Frontal cortex (tissue), 4 donors: Measurements from ENCODE around the gene TADA1. TPM values are rescaled to one million over a fixed set of nuclear protein-coding genes. Genes with fewer than 3 reads are reported as not detected.
A peak's percentile ranks its signal among the peaks of the same experiment; 100 is the strongest.
"Not testable (repeated sequence)": the region's sequence is repeated elsewhere in the genome, so short reads cannot be mapped to it uniquely, and the experiment has no call there.

Experiments
- DNase-seq, 2 donors: peaks; one replicate each; pipeline ENCODE4 v3.0.0; 2012; ENCODE audit warnings: low spot score in 2 of 2
- FAIRE-seq: peaks from 2 replicates; lab custom pipeline; 2012; peaks lifted over from hg19 to GRCh38; lab: Jason Lieb, UNC
- total RNA-seq: library from RNA; depleted of rRNA; stranded (reverse); fragments of >200 nt; gene quantifications from one replicate; pipeline ENCODE4 v1.2.3, GENCODE V29; 2014
- donor health status: control.
- donor health status: control.
- donor health status: control.

The TADA1 gene
- total RNA-seq, 1 donor from 2014 or later, result 66.9 TPM

DNA sequence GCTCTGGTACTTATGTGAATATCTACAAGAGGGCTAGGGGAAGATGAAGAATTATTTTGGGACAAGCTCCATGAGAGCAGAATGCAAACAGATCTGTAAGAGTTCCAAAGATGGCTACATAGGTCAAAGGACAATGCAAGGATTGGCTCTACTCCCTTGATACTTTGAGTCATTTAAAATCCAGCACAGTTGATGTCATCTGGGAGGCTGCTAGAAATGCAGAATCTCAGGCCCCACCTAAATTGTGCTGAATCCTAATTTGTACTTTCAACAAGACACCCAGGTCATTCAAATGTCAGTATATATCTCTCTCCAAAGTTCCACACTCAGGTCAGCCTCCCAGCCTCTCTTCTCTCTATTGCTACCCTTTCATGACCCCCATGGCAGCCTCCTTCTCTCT, 23.7 kb upstream of the TADA1 start:
- DNase-seq (no peak), FAIRE-seq (no peak)

DNA sequence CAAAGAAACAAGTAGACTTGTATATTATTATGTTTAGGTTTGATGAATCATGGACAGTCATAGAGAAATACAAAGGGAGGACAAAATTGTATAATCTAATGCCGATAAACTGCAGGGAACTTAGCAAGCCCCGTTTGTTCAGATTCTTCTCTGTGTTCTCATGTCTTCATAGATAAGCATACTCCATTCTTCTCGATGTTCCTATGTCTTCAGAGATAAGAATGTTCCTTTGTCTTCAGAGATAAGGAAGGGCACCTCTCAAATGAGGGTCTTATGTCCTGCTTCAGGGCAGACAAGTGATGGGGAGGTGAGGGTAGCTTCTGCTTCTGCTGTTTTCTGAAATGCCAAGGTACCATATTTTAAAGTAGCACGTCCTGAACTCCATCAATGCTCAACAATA, 19.7 kb upstream of the TADA1 start:
- DNase-seq, result no peak
- no peak for FAIRE-seq

DNA sequence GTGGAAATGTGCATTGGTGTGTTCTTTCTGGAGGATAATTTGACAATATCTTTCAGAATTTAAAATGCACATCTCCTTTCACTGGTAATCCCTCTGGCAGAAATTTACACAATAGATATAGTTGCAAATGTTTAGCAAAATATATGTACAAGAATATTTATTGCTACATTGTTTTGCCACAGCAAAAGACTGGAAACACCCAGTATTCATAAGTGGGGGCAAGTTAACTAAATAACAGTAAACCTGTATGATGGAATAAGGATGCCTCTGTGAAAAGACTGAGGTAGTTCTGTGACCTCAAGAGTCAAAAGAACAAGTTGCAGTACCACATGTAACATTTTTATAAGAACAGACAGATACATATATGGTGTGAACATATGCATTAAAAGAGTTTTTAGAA, 13.7 kb upstream of the TADA1 start:
- no peak for FAIRE-seq
- no peak for DNase-seq

DNA sequence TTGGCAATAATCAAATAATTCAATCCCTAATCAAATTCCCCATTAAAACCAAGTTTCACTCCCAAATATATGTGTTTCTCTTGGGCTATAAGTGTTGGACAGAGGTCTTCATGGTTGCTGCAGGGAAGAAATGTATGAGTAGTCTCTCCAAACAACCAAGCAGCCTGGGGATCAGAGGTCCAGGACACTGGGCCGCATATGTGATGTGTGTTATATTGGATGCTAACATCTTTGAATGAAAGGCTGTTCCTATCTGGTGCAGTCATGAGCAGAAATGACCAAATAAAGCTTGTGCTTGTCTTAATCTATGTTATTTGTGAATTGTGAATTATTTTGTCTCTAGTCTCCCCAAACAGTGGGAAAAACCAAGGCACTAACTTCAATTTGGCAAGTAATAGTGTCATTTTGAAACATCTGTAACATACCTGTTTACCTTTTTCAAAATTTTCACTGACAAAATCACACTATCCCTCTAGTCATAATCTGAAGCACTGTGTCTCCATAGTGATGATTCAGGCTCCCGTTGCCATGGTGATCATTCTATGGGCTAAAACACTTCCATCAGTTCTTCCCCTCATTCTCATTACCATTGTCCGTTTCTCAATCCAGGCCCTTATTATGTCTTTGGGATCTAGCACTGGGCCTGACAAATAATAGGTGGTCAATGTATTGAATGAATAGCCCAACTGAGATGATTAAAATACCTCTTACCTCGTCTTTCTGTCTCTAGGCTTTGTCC, 12.5 kb upstream of the TADA1 start:
- FAIRE-seq (no peak), DNase-seq (no peak)

DNA sequence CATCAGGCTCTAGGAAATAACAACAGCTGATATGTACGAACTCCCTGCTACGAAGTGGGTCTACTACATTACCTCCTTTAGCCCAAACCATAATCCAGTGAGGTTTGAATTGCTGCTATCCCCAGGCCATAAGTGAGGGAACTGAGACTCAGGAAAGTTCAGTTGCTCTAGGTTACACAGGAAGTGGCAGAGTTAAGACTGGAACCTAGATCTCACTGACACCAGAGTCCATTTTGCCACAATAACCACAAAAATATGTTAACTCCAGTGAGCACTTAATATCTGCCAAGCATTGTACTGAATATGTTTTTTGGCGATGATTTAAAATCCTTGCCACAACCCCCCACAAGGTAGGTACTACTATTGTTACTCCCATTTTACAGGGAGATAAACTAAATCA, 8.9 kb upstream of the TADA1 start:
- FAIRE-seq, result no peak
- no peak for DNase-seq

DNA sequence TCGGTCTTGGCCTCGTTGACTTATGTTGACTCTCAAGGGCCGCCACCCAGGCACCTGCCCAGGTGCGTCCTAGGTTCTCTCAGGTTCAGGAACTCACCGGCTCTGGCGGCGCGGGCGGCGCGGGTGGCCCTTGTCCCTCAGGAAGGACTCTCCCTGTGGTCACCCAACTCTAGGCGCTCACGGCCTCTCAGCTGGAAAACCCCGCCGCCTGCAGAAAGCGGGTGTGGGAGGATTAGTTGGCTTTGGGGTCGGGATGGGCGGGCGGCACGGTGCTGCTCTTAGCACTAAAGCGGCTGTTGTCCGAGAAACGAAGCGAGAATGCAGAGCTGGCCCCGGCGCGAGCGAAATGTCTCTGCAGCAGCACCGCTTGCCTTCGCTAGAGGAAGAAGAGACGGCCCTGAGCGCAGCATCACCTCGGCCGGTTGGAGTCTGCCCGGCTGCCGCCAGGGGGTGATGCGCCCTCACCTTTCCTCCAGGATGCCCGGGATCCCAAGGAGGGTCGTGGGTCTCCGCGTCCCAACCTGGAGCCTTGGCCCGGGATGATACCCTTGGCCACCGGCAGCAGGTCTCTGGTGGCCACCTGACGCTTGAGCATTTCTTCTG, 8.1 kb upstream of the TADA1 start:
- DNase-seq (peak in 1 of 2 donors; percentile 59), FAIRE-seq (no peak)

DNA sequence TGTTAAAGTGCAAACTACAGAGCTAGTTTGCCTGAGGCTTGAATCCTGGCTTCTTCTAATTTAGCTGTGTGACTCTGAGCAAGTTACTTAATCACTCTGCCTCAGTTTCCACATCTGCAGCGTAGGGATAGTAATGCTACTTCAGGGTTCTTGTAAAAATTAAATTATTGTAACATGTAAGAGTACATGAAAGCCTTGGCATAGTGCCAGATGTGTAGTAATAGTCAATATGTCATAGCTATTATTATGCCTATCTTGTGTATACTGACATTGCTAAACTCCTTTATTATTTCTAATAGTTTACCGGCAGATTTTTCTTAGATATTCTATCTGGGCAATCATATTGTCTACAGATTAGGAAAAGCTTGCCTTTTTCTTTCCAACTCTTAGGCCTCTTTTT, 6.8 kb upstream of the TADA1 start:
- FAIRE-seq, result no peak
- no peak for DNase-seq

DNA sequence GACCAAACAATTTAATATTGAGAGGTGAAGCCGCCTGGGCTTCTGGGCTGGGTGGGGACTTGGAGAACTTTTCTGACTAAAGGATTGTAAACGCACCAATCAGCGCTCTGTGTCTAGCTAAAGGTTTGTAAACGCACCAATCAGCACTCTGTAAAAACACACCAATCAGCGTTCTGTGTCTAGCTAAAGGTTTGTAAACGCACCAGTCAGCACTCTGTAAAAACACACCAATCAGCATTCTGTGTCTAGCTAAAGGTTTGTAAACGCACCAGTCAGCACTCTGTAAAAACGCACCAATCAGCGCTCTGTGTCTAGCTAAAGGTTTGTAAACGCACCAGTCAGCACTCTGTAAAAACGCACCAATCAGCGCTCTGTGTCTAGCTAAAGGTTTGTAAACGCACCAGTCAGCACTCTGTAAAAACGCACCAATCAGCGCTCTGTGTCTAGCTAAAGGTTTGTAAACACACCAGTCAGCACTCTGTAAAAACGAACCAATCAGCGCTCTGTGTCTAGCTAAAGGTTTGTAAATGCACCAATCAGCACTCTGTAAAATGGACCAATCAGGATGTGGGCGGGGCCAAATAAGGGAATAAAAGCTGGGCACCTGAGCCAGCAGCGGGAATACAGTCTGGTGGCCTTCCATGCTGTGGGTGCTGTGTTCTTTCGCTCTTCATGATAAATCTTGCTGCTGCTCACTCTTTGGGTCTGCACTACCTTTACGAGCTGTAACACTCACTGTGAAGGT, 2.3 kb upstream of the TADA1 start:
- DNase-seq, FAIRE-seq: not testable (repeated sequence)

DNA sequence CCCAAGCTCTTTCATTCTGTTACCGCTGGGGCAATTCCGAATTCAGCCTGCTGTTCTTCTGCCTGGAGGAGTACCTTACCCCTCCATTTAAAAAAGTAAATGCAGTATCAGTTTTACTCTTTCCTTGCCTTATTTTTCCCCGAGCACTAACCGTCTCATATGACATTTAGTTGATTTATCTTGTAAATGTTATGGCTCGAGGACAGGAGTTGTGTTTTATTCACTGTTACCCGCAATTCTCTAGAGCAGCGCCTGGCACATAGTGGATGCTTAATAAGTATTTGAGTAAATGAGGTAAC, 425 bp upstream of the TADA1 start:
- DNase-seq, result no peak
- no peak for FAIRE-seq

DNA sequence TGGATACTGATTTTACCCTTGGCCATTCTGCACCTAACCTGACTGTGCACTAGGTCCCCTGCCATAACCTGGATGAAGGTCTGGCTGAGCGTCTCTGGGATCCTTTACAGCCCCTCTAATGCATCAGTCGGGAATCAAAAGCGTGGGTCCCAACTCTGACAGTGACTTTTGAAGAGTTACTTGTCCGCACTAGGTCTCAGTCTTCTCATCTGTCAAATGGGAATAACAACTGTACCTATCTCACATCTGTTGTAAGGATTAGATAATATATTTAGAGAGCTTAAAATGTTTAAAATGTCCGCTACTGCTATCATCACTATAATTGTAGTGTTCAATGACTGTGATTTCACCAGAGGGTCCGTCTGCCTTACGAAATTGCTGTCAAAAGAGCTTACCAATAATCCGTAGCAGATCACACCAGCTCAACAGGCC, 746 bp downstream of the TADA1 start:
- DNase-seq (no peak), FAIRE-seq (no peak)

DNA sequence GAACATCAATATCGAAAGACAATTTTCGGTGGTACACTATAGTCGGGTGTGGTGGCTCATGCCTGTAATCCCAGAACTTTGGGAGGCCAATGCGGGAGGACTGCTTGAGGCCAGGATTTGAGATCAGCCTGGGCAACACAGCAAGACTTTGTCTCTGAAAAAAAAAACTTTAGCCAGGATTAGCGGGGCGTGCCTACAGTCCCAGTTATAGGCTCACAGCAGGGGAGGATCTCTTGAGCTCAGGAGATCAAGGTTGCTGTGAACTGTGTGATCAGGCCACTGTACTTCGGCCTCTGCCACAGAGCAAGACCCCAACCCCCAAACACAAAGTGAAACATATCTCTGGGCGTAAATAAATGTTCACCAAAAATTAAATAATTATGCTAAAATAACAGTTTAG, 1.6 kb downstream of the TADA1 start:
- DNase-seq, result no peak
- FAIRE-seq, result no peak

DNA sequence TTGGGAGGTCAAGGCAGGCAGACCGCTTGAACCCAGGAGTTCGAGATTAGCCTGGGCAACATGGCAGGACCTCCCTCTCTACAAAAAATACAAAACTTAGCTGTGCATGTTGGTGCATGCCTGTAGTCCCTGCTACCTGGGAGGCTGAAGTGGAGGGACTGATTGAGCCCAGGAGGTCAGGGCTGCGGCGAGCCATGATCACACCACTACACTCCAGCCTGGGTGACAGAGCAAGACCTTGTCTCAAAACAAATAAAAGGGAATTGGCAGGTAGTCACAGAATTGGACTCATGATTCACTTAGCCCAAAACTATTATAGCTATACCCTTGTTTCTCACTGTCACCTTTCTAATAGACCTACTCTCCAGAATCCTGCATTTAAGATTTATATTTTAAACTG, 5.5 kb downstream of the TADA1 start:
- DNase-seq (no peak), FAIRE-seq (no peak)

DNA sequence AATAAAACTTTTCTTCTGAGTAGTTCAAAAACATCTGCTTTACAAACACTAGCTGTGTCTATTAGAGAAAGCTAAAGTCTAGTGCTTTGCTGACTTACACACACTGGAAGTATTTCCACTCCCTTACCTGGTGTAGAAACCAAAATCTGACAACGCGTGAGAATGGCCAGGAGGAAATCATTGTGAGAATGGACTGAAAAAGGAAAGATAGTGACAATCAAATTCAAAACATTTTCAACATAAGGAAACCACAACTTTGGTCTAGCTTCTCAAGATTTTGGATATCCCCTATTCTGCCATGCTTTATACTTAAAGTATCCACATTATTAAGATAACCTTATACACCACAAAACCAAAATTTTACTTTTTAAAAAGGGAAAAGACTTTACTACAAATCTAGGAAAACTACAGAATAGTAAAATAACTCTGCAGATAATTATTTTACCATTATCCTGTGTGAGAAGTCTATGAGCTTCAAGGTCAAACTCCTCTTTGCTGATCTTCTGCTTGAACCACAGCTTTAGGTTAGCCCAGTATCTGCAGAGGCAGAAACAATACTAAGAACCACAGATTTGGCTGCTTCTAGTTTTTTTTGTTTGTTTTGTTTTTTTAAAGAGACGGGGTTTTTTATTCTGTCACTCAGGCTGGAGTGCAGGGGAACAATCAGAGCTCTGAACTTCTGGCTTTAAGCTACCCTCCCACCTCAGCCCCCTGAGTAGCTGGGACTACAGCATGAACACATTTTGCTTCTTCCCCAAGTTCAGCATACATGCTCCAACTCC, 6.6 kb downstream of the TADA1 start:
- no peak for DNase-seq
- FAIRE-seq, result no peak

DNA sequence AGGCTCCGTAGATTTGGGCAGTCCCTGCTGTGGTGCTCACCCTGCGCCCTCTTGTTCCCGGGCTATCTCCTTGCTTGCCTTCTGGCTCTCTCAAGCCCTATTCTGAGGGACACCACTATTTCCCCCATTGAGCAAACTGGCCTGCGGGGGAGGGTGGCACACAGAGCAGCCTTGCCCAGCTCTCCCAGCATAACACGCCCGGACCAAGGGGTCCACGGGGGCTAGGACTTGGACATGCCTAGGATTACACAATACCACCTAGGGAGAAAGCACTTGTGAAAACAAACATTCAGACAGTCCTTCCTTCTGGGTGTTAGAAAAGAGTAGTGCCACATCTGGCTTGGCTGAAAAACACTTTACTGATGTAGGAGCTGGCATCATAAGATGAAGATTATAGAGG, 7.4 kb downstream of the TADA1 start:
- DNase-seq (no peak), FAIRE-seq (no peak)

DNA sequence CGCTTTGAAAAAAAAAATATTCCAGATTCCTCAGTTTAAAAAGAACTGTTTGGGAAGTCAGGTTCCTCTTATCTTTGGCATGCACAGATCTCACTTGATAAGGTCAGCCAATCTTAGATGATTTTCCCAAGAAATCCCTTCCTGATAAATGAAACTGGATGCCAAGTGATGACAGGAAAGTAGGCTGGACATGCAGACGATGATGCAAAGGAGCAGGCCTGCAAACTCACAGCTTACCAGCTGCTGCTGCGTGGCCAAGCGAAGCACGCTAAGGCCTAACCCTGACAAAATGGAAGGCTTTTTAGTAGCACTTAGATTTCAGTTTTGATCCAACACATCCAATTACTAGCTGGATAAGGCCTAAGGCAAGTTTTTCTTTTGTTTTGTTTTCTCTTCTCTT, 10.1 kb downstream of the TADA1 start:
- FAIRE-seq, result no peak
- DNase-seq, result no peak

DNA sequence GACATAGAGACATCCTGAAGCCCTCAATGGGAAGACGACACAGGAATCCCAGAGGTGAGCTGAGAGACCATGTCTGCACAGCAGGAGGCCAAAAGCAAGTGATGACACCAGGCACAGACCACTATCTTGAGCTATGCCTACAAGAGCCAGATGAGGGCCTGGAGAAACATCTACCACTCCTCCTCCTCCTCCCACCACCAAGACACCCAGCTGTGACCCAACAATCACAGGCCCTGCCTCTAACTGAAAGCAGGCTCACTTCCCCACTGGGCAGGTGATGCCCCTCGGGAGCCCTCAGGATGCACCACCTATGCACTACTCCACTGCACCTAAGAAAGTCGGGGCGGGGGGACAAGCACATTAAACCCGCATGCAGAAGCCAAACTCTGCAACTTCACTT, 16.5 kb downstream of the TADA1 start:
- FAIRE-seq (no peak), DNase-seq (no peak)

DNA sequence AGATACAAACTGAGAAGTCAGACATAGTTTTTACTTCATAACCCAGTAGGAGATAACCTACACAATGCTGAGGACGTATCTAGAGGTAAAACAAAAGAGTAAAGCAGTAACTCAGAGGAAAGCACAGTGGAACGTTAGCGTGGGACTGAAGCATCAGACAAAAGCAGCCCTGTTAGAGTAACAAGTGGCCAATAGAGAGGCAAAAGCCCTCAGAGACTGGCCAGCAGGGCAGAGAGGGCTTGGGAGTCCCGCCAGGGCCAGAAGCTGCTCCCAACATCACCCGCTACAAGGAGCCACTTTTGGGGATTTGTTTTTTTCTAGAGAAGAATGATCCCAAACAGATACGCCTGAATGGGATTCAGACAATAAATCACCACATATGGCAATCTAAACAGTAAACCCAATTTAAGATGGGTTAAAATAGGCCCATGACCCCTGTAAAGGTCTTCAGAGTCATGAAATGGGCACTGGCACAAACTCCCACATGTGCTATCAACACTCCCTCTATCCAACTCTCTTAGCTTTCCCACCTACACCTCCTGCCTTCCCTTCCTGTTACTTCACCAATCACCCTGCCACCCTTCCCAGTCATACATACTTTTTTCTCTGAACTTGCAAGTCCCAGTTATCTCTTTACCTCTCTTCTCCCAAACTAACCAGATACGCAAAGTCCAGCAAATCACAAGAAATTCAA, 17.2 kb downstream of the TADA1 start:
- DNase-seq, result peak; percentile 32 to 49
- FAIRE-seq, result peak; percentile 19

DNA sequence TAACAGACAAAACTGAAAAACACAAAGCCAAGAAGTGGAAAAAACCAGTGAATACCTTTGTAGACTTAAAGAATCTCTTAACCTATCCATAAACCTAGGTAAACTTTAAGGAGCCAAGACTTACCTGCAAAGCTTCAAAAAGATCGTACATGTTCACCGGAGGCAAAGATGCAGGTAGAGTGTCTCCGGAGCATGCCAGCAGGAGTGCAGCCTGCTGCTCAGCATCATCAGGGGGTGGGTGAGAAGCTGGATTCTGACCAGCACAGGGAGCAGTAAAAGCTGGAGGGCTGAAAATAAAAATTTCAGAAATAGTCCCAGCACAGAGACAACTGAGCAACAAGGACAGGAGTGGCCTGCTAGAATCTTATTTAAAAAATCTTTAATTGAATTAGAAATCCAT, 18.1 kb downstream of the TADA1 start:
- DNase-seq (no peak), FAIRE-seq (no peak)

DNA sequence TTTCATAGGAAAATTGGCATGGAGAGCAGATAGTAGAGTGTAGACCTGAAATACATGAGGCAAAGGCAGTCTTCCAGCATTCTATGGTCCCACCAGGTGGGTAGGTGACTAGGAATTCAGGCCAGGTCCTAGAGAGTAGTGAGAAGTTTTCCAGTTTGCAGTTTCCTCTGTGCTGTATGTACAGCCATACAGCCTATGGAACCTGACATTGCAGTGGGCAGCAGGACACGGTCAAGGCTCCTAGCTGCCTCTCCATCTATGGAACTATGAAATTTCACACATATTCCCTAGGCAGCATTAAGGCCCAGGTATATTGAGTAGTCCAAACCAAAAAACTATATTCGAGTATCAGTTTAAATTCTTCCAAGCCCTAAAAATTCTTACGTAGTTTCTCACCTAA, 20.5 kb downstream of the TADA1 start:
- DNase-seq, result no peak
- no peak for FAIRE-seq

DNA sequence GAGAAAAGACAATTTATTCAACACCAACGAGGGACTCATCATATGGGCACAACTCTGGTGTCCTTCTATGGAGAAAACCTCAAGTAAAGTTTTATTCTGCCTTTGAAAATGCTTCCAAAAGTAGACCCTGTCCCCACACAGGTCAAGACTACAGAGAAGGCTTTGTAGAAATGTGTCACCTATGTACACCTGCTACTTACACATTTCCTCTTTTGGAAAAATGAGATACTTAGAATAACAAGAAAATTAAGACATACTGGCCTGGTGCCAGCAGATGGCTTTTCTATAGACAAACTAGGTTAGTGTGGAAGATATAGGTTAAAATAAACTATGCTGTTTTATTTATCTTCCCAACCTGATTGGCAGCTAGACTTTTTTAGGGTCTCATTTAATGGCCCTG, 23.1 kb downstream of the TADA1 start:
- no peak for DNase-seq
- FAIRE-seq, result no peak
